NCI-H2227 treated with DMSO at 0.1 percent for 48 hours (cell line): ENCODE data around the gene SCG5.

Experiments used
- DNase-seq: peaks from one replicate; lab custom pipeline; 2025; lab: John Stamatoyannopoulos, UW

SCG5 gene

DNA sequence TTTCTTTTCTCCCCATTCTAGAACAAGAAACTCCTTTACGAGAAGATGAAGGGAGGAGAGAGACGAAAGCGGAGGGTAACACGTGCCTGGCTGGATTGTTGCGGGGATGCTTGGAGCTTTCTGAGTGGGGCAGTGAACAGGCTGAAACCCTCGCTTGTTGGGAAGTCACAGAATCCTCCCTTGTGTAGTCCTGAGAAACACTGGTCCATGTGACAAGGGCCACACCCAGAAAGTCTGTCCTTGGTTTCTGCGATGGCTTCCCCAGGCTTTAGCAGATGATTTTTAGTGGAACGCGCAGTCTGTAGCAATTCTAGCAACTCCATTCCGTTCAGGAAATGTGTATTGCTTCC lies 50.2 kb downstream of the SCG5 start:
- no peak for DNase-seq

DNA sequence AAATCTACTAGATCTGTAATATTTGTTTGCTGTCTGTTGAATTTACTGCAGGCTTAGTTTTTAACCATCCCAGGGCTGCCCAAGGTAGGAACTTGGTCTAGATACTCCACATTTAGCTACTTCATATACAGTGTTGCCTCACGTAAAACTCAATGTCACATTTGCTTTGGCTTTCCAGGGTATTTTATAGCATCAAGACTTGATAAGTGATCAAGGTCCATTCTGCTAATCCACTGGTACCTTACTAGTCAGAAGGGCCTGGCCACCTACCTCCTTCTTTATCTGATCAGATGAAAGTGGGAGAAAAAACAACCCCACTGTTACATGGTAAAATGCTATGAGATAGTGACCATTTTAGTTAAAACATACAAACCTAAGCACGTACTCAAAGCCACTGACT lies 50.8 kb downstream of the SCG5 start:
- DNase-seq, result no peak

DNA sequence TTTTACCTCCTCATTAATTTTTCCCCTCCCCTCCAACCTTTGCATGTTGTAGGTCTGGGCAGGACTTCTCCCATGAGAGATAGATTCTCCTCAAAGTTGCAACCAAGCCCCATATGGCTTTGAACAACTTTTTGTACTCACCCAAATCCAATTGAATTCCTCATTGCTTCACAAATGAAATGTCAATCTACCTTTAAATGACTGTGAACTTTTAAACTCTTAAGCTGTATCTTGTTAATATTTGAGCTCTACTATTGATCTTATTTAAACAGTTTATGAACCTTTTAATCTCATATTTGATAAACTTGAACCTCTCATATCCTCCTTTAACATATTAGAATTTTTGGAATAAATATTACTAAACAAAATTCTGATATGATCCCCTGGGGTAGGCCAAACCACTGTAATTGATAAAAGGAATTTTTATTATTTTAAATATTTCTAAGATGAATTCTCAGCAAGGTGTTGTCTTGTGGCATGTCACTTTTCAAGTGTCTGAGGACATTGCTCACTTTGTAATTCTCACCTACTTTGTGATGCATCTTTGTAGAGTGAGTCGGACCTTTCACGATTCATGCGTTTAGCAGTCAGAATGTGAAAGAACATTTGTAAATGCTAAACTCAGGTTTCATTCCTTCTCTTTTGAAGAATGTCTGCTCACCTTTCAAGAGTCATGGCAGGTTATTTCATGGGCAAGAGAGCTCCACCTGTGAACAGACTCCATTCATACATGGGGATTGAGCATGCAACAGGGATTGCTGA lies 52.9 kb downstream of the SCG5 start:
- no peak for DNase-seq

DNA sequence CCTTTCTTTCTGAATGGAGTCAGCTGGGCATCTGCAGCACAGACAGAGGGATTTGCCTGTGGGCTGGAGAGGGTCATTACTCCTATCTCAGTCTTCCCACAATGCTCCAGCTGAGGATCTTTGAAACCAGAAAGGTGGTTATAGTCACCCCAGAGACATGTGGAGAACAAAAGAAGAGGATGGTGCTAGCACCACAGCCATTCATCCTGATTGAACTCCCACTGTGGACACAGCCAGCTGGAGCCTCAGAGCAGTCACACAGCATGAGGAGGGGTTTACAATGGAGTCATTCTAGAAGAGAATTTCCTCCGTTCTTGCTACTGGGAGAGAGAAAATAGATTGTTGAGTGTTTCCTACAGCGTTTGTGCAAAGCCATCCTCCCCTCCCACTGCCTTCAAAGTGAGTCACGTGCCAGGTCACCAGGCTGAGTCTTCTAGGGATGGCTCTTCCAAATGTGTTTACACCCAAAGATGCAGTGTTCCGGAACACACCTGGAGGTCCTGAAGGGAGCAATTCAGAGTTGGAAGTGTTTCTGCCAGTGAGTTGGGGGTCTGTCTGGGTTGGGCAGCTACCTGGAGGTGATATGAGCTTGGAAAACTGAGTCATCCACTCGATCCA lies 57.4 kb downstream of the SCG5 start:
- no peak for DNase-seq

DNA sequence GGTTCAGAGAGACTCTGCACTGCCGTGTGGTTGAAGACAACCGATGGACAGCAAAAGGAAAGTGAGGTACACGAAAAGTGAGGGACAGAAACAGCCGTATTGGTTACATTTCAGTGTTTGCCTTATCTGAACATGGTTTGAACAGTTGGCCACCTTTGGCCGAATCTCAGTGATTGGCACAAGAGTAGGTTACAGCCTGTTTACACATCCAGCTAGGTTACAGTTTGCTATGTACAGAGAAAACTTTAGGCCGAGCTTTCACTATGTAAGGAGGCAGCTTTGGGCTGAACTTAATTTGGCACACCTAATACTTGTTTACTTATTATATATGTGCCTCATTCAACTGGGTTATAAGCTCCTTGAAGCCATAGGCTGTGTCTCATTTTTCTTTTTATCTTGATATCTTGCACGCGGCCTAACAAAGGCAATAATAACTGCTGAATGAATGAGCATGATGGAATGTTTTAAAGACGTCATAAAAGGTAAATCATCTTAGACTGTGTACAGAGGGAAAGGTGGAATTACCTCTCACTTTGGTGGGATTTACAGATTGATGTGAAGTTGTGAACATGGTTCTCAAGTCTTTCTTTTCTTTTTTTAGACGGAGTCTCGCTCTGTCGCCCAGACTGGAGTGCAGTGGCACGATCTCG lies 59.1 kb downstream of the SCG5 start:
- no peak for DNase-seq

DNA sequence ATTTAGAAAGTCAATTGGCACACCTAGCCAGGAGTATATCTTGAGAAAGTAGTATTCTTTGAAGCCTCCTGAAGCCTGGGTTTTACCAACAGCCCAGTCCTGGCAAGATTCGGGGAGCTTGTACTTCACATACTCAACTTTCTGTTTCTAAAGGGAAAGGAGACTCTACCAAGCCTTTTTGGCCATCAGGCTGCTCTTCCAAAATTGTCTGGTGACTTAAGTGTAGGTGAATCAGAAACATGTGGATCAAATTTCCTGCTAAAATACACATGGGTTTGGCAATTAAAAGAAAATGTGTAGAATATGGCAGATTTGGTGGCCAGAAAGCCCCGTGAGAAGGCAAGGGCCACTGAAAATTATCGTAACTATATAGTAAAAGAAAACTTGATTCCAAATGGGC lies 60.4 kb downstream of the SCG5 start:
- DNase-seq, result no peak

DNA sequence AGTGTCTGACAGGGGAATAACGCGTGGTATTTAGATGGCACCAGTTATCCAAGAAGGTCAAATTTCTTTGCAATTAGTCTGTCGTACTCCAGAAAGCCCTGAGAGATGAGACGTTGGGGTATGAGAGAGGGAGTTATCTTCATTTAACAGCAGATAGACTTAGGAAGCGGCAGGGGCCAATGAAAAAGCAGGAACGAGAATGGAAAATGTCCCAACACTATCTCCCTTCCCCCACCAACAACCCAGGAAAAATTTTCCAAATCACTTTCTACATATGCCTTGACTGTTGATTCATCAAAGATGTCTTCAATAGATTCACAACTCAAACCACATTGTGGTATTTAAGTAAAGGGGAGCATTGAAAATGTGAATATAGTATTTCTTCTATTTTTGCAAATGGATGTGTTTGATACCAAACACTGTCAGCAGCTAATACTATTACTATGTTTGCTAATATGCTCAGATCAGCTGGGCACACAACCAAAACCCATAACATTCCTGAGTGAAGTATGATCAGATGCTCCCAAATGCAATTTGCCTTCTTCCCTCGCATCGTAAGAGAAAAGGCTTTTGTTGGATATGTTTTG lies 63.0 kb downstream of the SCG5 start:
- DNase-seq, result no peak

DNA sequence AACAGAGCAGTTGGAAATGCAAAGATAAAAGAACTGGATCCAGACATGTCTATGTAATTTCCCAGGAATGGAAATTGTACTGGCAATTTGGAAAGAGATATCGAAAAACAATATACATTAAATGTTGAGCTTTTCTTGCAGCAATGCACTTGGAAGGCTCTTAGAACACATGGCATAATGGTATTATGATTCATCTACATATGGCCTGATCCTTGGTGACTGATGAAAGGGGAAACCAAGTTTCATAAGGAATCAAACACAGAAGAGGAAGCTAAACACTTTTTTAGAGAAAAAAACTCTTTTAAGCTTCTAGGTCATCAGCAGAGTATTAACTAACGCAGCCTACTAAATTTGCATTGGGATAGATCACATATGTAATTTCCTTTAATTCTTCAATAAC lies 63.9 kb downstream of the SCG5 start:
- DNase-seq, result no peak

DNA sequence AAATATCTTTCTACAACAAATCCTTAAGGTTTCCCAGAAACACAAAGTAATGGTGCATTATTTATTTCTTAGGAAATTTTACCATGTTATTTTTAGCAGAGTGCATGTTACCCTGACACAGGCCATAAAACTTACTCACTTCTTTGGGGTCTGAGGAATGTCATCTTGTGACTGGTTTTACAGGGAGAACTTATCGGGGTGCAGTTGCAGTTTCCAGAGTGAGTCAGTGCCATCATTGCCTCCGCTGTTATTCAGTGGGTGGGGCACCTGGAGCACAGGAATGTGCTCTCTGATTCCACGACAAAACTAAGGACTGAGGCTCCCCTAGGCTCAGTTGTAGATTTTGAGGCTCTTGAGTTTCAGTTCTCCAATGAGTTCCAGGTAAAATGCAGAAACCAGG lies 65.2 kb downstream of the SCG5 start:
- DNase-seq, result no peak

DNA sequence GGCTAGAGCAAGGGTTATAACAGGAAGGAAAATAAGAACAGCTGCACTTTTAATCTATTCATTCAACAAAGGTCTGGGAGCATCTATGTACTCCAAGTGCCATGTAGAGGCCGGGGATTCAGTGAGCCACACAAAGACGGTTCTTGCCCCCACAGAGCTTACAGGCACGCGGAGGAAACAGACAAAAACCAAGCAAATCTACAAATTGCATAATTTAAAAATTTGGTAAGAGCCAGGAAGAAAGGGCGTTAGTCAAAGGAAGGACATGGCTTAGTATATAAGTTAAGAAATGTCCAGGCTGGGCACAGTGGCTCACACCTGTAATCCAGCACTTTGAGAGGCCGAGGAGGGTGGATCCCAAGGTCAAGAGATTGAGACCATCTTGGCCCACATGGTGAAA lies 65.9 kb downstream of the SCG5 start:
- no peak for DNase-seq

DNA sequence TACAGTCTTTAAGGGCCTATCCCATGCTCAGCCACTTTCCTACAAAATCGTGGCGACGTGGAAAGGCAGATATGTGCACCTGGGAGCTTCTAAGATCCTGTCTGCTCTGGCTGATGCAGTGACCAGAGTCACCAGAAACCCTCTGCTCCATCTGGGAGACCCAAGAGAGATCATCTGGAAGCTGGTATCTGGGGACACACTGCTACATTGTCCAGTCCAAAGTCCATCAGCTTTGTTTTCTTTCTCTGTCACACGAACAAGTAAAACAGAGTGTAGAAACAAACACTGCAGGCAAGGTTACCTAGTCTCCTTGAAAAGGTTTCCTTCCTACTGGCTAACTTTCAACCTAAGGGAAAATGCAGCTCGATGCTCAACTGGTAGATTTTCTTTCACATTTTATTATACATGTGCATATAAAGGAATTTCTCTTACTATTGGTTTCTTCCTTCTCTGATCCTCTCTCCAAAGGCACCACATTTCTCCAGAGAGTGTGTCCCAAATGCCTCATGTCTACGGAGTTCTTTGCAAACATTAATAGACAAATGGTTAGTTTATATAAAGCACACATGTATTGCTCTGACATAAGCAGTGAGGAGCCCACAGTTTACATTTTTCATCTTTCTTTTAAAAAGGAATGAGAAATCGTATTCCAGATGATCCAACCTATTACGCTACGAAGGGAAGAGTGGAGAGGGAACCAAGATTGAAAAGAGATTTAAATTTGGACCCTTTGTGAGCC lies 68.0 kb downstream of the SCG5 start:
- no peak for DNase-seq

DNA sequence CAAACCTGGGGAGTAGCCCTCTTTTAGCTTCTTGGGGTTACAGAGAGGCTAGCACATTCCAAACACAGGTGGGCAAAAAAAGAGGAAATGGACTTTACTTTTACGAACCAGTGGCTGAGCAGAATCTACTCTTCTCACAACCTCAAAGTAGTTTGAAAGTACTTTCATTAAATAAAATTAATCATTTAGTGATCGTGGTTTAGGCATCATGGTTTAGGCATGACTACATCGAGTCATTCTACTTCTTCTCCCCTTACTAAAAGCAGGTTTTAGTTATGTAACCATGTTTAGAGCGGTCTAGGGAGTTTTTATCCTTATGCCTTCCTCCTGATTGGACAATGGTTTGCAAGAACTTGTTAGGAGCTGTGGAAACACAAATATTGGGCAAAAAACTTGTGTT lies 73.8 kb downstream of the SCG5 start:
- DNase-seq, result no peak

DNA sequence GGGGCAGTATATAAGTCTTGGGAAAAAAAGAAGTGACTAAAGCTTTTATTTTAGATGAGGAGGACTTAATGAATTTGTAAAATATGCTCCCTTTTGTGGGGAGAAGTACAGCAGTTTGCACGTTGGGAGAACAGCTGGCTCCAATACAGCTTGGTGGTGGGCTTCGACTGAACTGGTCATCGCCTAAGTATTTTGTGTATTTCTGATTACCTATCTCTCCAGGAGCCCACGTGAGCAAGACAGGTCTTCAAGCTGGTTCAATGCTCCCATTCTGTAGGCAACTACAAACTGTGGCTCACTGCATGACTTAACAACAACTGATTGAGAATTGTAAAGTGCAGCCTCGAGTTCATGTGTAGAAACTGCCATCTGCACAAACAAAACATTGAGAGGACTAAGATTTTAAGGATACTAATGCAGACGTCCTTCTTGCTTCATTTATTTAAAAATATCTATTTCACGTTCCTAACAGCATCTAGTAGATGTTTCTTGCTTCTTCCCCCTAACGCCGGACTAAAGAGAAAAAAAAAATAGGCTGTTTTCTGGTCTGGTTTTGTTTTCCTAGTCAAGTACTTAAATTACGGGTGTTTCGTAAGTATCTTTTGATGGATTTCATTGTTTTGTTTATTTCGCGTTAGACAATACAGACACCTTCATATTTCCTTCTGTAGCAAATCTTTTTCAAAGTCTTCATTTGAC lies 74.9 kb downstream of the SCG5 start:
- DNase-seq, result no peak

DNA sequence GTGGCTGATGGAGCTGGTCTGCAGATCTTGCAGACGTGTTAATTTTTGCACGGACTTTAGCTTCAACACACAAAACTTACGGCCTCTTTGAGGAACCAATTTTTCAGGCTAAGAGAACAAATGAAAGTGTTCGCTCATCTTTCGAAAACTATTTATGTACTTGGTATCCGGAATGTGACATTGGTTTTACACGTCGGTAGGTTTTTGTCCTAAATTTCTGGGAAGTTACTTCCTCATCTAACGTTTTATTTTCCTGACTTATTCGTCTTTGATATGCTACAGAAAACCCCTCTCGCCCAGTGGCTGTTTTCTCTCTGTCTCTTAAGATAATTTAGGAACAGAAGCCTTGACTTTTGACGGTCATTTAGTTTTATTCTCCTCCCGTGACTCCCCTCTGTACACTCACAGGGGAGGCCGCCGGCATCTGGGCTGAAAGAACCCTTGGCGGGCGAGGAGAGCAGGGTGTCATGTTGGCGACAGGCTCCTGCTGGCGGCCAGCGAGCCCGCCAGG lies 75.5 kb downstream of the SCG5 start:
- DNase-seq, result no peak

DNA sequence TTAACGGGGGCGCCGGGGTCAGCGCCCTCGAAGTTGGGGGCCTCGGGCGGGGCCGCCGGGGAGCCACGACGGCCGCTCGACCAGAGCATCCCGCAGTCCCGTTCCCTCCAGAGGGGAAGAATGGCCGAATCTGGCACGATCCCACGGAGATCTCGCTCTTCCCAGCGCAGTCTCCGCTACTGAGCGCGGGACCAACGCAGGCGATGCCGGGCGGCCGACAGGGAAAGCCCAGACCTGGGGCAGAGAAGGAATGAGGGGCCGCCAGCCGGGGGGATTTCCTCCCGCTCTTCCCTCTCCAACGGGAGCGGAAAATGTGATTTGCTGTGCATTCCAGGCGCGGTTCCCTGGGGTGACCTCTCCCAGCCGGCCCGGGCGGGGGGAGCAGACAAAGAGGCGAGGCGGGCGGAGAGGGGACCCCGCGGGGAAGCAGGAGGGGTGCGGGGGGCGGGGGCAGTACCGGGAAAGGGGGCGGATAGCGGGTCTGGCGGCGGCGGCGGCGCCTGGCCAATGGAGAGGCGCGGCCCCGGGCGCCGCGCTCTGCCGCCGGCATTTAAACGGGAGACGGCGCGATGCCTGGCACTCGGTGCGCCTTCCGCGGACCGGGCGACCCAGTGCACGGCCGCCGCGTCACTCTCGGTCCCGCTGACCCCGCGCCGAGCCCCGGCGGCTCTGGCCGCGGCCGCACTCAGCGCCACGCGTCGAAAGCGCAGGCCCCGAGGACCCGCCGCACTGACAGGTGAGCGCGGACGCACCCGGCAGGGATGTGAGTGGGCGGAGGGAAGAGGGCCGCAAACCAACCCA lies 76.1 kb downstream of the SCG5 start, which contains the start of gene GREM1:
Gene GREM1, plus strand, starts transcription at position 579 of the 801 bp plus-strand sequence. CDS start 12,687 bp downstream, outside the sequence.
- DNase-seq, result no peak

DNA sequence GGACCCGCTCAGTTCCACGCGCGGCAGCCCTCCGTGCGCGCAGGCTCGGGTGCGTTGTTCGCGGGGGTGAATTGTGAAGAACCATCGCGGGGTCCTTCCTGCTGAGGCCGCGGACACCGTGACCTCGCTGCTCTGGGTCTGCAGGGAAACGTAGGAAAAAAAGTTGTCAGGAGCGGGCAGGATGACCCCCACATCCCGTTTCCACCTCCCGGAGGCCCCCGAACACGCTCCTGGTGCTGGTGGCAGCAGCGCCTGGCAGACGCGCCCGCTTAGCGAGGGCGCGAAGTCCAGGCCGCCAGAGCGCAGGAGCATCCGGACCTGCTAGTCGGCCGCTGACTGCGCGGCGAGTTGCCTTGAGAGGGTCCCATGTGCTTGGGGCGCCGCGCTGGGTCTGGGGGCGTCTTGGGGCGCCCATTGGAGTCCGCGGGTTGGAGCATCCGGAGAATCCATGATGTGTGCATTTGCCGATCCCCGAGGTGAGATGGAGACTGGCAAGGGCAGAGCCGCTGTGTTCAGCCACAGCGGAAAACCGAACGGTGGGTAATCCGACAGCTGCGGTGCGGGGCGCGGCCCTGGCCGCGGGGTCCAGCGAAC lies 76.8 kb downstream of the SCG5 start:
- no peak for DNase-seq

DNA sequence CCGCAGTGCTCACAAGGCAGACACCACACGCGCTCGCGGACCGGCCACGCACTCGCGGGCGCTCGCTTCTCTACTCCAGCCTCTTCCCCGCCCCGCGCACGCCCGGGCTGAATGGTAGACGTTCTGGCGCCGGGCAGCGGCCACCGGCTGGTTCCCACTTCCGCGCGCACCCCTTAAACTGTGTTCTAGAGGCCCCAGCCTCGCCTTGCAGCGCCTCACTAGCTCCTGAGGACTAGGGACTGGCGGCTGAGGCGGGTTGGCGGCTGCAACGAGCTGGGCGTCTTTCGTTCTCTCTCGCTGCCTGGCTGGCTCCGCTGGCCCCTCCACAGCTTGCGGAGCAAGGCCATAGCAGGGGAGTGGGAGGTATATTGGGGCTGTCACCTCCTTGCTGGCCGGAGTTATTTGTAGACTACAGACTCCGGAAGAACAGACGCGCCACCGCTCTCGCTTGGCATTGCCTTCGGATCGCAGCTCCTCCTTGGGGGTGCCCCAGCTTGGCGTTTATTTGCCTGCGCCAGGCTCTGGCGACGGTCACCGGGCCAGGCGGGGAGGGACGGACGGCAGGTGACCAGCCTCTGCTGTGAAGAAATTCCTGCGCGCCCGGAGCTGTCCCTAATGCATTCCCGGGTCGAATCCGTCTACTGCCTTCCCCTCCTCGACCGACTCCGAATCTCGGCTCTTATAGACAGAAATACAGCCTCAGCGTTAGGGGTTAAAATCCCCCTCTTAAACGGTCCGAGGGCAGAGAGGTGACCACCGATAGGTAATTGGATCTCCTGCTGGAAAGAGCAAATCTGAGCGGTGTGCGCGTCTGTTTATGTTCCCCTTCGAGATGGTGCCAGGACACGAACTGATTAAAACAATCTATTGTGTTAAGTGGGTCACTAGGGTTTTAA lies 77.6 kb downstream of the SCG5 start:
- no peak for DNase-seq

DNA sequence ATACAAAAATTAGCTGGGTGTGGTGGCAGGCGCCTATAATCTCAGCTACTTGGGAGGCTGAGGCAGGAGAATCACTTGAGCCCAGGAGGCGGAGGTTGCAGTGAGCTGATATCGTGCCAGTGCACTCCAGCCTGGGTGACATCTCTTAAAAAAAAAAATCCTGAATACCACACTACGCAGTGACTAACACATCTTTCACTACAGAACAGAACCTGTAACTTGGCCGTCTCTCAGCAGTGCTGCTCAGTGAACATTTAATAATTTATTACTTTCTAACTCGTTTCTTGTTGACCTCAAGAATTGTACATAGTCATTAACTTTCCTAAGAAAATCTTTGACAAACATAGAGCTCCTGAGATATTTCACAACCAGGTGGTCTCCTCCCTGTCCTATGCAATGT lies 80.1 kb downstream of the SCG5 start:
- no peak for DNase-seq

DNA sequence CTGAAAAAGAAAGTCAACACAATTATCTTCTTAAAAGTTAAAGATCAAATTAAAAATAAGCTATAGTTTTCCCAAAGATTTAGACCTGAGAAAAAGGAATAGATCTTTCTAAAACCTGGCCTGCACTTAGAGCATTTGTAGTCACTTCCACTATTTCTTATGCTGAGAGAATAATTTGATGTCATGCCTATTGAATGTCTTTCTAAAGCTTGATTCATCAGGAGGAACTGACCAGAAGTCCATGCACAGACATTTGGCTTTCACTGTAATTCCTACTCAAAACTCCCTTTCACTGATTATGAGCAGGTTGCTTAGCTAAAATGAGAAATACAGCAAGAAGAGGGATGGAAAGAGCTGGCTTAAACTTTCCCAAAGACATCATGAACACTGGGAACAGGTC lies 80.6 kb downstream of the SCG5 start:
- no peak for DNase-seq
